Activated T-cell treated with anti-CD3 and anti-CD28 coated beads, Interleukin-2, amount 50 U/mL, for 72 hours (primary cell): Measurements from ENCODE around the gene SLC16A11. TPM values are rescaled to one million over a fixed set of nuclear protein-coding genes. Genes with fewer than 3 reads are reported as not detected.

ENCODE experiments used
- ATAC-seq, 2 donors: fragments of 150-1000 bp; cut with Tn5 transposase; replicated peaks in 1 of 2; 2 replicates each; pipeline ENCODE4 v1.10.0; 2021; ENCODE audit warnings: moderate library complexity in 2 of 2, mild to moderate bottlenecking in 1 of 2
- DNase-seq, 2 donors: peaks; one replicate each; pipeline ENCODE4 v3.0.0; 2021 to 2022; ENCODE audit warnings: mixed read lengths in 1 of 2
- H3K27ac Mint-ChIP-seq: one replicate; pipeline ENCODE4 v1.8.0; 2022; ENCODE audit warnings: mild to moderate bottlenecking, moderate library complexity, mixed read lengths
- H3K27me3 Mint-ChIP-seq: one replicate; pipeline ENCODE4 v1.8.0; 2022; ENCODE audit warnings: low read depth, mixed read lengths
- H3K36me3 Mint-ChIP-seq, 2 donors: one replicate each; pipeline ENCODE4 v1.8.0; 2022; ENCODE audit warnings: mixed read lengths in 2 of 2, mild to moderate bottlenecking in 1 of 2; ENCODE audit not compliant: insufficient read depth in 2 of 2
- H3K4me1 Mint-ChIP-seq: one replicate; pipeline ENCODE4 v1.8.0; 2022; ENCODE audit warnings: low read depth, mixed read lengths
- H3K4me3 Mint-ChIP-seq, 2 donors: one replicate each; pipeline ENCODE4 v1.8.0; 2022; ENCODE audit warnings: mild to moderate bottlenecking in 2 of 2, mixed read lengths in 2 of 2, moderate library complexity in 2 of 2
- H3K9me3 Mint-ChIP-seq, 2 donors: one replicate each; pipeline ENCODE4 v1.8.0; 2022; ENCODE audit warnings: mixed read lengths in 2 of 2
- total RNA-seq, 2 donors: library from RNA; stranded (reverse); gene quantifications; one replicate each; pipeline ENCODE4 v1.2.3, GENCODE V29; 2022

The SLC16A11 gene
- total RNA-seq, 2 donors from 2014 or later = 2.0 to 2.9 TPM

- Mint-ChIP-seq H3K36me3 (no peaks in the 10 kb centered on the region), H3K4me3 (peak overlapping the region; percentile 88 to 91), H3K9me3 (no peaks in the 10 kb centered on the region), H3K27me3 (no peaks in the 10 kb centered on the region), H3K4me1 (peaks cover 28% of the 10 kb centered on the region), H3K27ac (peak overlapping the region; percentile 86)
- DNase-seq (peak; percentile 31 to 43), ATAC-seq (peak; percentile 30)
Measured at GRCh38 chr17:7046127-7046724, 2.3 kb upstream of the SLC16A11 start.

GRCh38 chr17:7045492-7046126, 1.7 kb upstream of the SLC16A11 start:
- DNase-seq (peak; percentile 33 to 37), ATAC-seq (peak in 1 of 2 donors; percentile 25)
- H3K4me3 Mint-ChIP-seq = peak overlapping the region; percentile 88 to 91
- peak overlapping the region; percentile 17 for H3K27ac Mint-ChIP-seq
- no peaks in the 10 kb centered on the region for H3K9me3 Mint-ChIP-seq
- H3K36me3 Mint-ChIP-seq = no peaks in the 10 kb centered on the region
- no peaks in the 10 kb centered on the region for H3K27me3 Mint-ChIP-seq
- peaks cover 28% of the 10 kb centered on the region for H3K4me1 Mint-ChIP-seq

GRCh38 chr17:7043182-7043496, 753 bp downstream of the SLC16A11 start:
- Mint-ChIP-seq H3K27me3 (no peaks in the 10 kb centered on the region), H3K36me3 (no peaks in the 10 kb centered on the region), H3K9me3 (no peaks in the 10 kb centered on the region), H3K27ac (peak overlapping the region; percentile 39), H3K4me3 (peak overlapping the region; percentile 80 to 85), H3K4me1 (peaks cover 39% of the 10 kb centered on the region)
- ATAC-seq (peak in 1 of 2 donors; percentile 3), DNase-seq (no peak)

GRCh38 chr17:7042501-7043181, 1.3 kb downstream of the SLC16A11 start:
- peak; percentile 39 to 42 for ATAC-seq
- no peaks in the 10 kb centered on the region for H3K27me3 Mint-ChIP-seq
- H3K4me3 Mint-ChIP-seq = peak overlapping the region; percentile 80 to 85
- peak; percentile 63 to 66 for DNase-seq
- H3K27ac Mint-ChIP-seq = peak overlapping the region; percentile 39
- H3K36me3 Mint-ChIP-seq = no peaks in the 10 kb centered on the region
- peaks cover 39% of the 10 kb centered on the region for H3K4me1 Mint-ChIP-seq
- H3K9me3 Mint-ChIP-seq = no peaks in the 10 kb centered on the region

- no peaks in the 10 kb centered on the region for H3K36me3 Mint-ChIP-seq
- no peaks in the 10 kb centered on the region for H3K27me3 Mint-ChIP-seq
- H3K4me1 Mint-ChIP-seq = peaks cover 33% of the 10 kb centered on the region
- no peaks in the 10 kb centered on the region for H3K9me3 Mint-ChIP-seq
- DNase-seq (peak in 1 of 2 donors; percentile 41), ATAC-seq (peak; percentile 12 to 15)
- H3K27ac Mint-ChIP-seq = no peak overlapping the region
- peak overlapping the region; percentile 80 to 85 for H3K4me3 Mint-ChIP-seq
Measured at GRCh38 chr17:7041607-7042500, 2.0 kb downstream of the SLC16A11 start.

- DNase-seq (no peak), ATAC-seq (no peak)
- Mint-ChIP-seq H3K36me3 (peaks cover 0 to 1% of the 10 kb centered on the region in 2 donors), H3K9me3 (no peaks in the 10 kb centered on the region), H3K27ac (no peak overlapping the region), H3K27me3 (no peaks in the 10 kb centered on the region), H3K4me1 (peaks cover 32% of the 10 kb centered on the region), H3K4me3 (no peak overlapping the region)
Measured at GRCh38 chr17:7039832-7040231, 4.1 kb downstream of the SLC16A11 start.

GRCh38 chr17:7038025-7038862, 5.6 kb downstream of the SLC16A11 start:
- no peaks in the 10 kb centered on the region for H3K27me3 Mint-ChIP-seq
- H3K36me3 Mint-ChIP-seq = peaks cover 0 to 1% of the 10 kb centered on the region in 2 donors
- H3K27ac Mint-ChIP-seq = no peak overlapping the region
- ATAC-seq (no peak), DNase-seq (no peak)
- H3K4me1 Mint-ChIP-seq = peaks cover 42% of the 10 kb centered on the region
- H3K9me3 Mint-ChIP-seq = no peaks in the 10 kb centered on the region
- peak overlapping the region; percentile 52 to 55 for H3K4me3 Mint-ChIP-seq

- H3K9me3 Mint-ChIP-seq = no peaks in the 10 kb centered on the region
Measured at GRCh38 chr17:7035591-7036368, 8.1 kb downstream of the SLC16A11 start, which contains the start of gene SLC16A13. SLC16A13 (plus strand) TSS chr17:7036015; CDS start chr17:7036383, 368 bp downstream.

GRCh38 chr17:7034955-7035590, 8.8 kb downstream of the SLC16A11 start:
- ATAC-seq = peak; percentile 50 to 56
- Mint-ChIP-seq H3K9me3 (no peaks in the 10 kb centered on the region), H3K27ac (peak overlapping the region; percentile 97)

More at GRCh38 chr17:7035591-7036368, 8.1 kb downstream of the SLC16A11 start, which contains the start of gene SLC16A13:
- peak; percentile 98 to 99 for DNase-seq
- H3K4me3 Mint-ChIP-seq = peak within 1 kb of the TSS; percentile 94 to 97
- H3K36me3 Mint-ChIP-seq = peaks cover 1 to 3% of the 10 kb centered on the region in 2 donors
- H3K27ac Mint-ChIP-seq = peak within 1 kb of the TSS; percentile 97
- no peaks in the 10 kb centered on the region for H3K27me3 Mint-ChIP-seq
- H3K4me1 Mint-ChIP-seq = peaks cover 63% of the 10 kb centered on the region
- peak; percentile 94 to 96 for ATAC-seq

GRCh38 chr17:7029659-7030058, 14.2 kb downstream of the SLC16A11 start:
- peaks cover 51% of the 10 kb centered on the region for H3K4me1 Mint-ChIP-seq
- peaks cover 0 to 3% of the 10 kb centered on the region in 2 donors for H3K36me3 Mint-ChIP-seq
- peaks cover 3 to 4% of the 10 kb centered on the region in 2 donors for H3K9me3 Mint-ChIP-seq
- peak; percentile 54 to 70 for ATAC-seq
- peak overlapping the region; percentile 42 for H3K27ac Mint-ChIP-seq
- DNase-seq = peak; percentile 33 to 55
- no peaks in the 10 kb centered on the region for H3K27me3 Mint-ChIP-seq
- peak overlapping the region; percentile 71 to 72 for H3K4me3 Mint-ChIP-seq

More at GRCh38 chr17:7034955-7035590, 8.8 kb downstream of the SLC16A11 start:
- Mint-ChIP-seq H3K27me3 (no peaks in the 10 kb centered on the region), H3K4me1 (peaks cover 70% of the 10 kb centered on the region), H3K4me3 (peak overlapping the region; percentile 94 to 97), H3K36me3 (peaks cover 1 to 3% of the 10 kb centered on the region in 2 donors)
- peak; percentile 61 to 64 for DNase-seq

GRCh38 chr17:7029096-7029495, 14.8 kb downstream of the SLC16A11 start:
- Mint-ChIP-seq H3K27ac (no peak overlapping the region), H3K9me3 (peaks cover 3 to 4% of the 10 kb centered on the region in 2 donors), H3K36me3 (peaks cover 0 to 3% of the 10 kb centered on the region in 2 donors), H3K4me1 (peaks cover 52% of the 10 kb centered on the region), H3K27me3 (no peaks in the 10 kb centered on the region), H3K4me3 (peak overlapping the region in 1 of 2 donors; percentile 4)
- DNase-seq = no peak
- no peak for ATAC-seq
